ENCODE results near the gene CA4. TPM values are rescaled to one million over a fixed set of nuclear protein-coding genes. Genes with fewer than 3 reads are reported as not detected.
A peak's percentile ranks its signal among the peaks of the same experiment; 100 is the strongest.

Gene CA4
- total RNA-seq, 1 experiment from 2014 or later, result not detected

- DNase-seq (ENCODE audit: extremely low read depth, low read depth), result no peak
Observed at GRCh38 chr17:60128171-60128859, 21.5 kb upstream of the CA4 start.

- DNase-seq (ENCODE audit: extremely low read depth, low read depth), result no peak
Observed at GRCh38 chr17:60129164-60129563, 20.6 kb upstream of the CA4 start.

DNA sequence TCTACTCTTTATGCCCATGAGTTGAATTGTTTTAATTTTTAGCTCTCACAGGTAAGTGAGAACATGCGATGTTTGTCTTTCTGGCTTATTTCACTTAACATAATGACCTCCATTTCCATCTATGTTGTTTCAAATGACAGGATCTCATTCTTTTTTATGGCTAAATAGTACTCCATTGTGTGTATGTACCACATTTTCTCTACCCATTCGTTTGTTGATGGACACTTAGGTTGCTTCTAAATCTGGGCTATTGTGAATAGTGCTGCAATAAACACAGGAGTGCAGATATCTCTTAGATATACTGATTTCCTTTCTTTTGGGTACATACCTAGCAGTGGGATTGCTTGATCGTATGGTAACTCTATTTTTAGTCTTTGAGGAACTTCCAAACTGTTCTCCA, 19.3 kb upstream of the CA4 start:
- DNase-seq (ENCODE audit: extremely low read depth, low read depth), result no peak

GRCh38 chr17:60134396-60135150, 15.2 kb upstream of the CA4 start:
- DNase-seq (ENCODE audit: extremely low read depth, low read depth), result no peak

DNA sequence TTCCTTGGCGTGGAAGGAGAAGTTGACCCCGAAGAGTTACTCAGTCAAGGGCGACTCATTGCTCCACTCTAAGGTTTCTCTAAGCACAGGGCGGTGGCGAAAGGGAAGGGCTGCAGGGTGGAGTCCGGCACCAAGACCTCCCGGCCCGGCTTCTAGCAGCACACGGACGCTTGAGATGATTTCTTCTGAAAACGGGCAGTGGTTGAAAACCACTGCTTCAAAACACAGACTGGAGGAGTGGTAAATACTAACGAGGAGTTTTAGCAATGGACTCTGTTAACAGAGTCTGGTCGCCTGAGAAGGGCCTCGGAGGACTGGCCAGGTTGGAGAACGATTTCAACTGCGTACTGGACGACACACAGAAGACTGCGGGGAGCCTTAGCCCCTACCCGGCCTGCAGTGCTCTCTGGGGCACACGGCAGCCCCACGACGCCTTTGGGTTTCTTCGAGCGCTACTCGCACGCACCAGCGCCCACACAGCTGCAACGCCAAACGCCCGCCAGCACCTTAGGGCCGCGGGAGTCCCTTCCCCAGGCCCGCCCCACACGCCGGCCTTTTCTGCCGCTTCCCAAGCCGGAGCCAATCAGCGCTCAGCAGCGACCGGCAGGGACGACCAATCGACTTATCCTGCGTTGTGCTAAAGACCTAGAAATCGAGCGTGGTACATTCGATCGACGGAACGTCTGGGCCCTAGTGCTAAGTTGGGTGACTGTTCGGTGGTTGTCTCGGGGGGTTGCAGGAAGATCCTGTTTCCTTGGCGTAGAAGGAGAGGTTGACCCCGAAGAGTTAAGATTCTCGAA, 14.4 kb upstream of the CA4 start:
- DNase-seq (ENCODE audit: extremely low read depth, low read depth), result peak; percentile 59

DNA sequence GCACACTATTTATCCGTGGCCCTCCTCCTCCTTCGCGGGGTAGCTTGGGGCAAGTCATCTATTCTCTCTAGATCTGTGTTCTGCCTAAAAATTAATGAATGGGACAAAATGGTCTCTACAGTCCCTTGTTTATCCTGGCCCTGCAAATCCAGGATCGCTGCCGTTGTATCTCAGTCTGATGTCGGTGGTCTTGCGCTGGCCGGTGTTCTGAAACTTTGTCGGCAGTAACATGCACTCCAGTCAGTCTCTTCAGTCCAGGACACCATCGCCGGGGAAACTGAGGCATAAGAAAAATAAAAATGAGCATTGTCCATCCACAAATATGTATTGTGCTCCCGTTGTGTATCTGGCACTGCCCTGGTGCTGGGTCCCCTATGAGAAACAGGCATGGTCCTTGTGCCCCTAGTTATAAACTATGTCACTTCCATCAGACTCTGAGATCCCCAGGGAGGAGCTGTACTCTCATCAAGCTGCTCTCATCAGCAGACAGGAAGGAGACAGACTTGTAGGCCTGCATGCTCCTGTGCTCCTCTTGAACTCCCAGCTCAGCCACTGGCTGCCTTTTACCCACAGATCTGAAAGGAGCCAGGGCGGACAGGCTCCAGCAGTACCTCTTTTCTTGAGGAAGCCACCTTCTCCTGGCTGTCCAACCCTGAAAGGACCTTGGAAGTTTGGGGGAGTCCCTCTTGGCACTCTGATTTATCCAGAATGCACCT, 13.7 kb upstream of the CA4 start:
- no peak for DNase-seq (ENCODE audit: extremely low read depth, low read depth)

DNA sequence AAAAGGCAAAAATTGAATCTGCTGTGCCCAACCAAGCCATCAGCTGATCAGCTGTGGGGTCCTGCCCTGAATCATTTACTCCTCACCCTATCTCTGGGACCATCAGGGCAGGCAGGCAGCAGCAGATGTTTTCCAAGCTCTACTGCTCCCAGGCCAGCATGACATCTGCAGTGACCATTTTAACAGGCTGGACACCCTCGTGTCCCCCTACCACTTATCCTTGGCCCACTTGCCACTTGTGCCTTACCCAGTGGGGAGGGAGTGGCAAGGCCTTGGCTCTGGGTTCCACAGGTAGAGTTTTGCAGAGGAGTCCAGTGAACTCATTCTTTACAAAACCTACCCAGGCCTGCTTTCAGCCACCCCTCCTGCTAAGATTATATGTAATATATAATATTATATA, 12.0 kb upstream of the CA4 start:
- DNase-seq (ENCODE audit: extremely low read depth, low read depth), result no peak

DNA sequence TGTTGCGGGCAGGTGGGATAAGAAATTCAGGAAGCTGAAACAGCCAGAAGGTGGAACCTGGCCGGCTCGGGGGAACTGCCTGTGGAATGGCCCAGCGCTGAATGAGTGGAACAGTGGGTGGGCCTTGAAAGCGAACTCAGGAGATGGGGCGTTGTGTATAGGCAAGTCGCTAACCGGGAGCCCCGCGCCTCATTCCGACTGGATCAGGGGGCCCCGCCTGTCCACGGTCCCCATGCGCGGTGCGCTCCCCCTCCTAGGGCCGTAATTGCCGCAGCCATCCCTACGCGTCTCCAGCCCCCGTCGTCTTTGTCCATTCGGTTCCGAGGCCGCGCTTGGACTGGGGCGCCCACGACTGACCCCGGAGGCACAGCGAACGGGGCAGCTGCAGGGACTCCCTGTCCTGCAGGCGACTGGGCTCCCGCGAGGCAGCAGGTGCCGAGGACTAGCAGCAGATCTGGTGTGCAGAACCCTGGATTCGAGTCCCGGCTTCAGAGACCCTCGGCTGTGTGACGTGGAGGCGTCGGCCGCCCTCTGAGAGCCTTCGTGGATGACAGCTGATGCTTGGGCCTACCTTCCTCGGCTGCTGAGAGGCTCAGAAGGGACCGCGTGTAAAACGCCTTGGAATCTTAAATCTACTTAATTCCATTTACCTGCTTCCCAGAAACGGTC, 10.9 kb upstream of the CA4 start:
- DNase-seq (ENCODE audit: extremely low read depth, low read depth), result no peak

DNA sequence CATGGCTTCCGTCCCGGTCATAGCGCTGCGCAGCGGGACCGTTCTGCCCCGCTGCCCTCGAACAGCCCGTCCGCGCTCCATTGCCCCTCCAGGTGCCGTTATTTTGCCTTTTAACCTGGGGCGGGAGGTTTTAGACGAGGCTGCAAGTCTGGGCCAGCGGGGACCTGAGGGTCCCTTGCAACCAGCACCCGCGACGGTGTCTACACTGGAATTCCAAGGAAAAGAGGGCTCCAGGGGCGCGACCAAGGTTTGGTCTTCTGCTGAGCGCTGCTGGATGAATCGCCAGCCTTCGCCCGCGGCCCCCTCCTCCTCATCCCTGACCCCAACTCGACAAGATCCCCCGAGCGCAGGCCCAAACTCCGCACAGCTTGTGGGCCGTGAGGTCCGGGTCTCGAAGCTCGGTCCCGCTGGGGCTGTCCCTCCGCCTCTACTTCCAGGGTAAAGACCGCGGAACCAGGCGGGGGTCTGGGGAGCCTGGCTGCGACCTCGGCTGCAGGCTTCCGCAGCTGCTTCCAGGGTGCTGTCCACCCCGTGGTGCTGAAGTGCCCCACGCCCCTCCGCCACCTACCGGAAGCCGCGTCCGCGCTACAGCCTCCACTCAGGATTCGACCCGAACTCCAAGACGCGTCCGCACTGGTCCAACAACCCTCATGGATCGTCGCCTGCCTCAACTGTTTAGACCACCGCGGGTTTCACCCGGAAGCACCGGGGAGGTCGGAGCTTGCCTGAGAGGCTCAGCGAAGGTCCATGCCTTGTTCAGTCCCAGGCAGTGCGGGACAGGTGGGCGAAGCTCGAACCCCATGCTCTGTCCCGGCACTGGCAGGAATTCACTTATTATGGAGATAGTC, 10.1 kb upstream of the CA4 start:
- DNase-seq (ENCODE audit: extremely low read depth, low read depth), result peak; percentile 67

DNA sequence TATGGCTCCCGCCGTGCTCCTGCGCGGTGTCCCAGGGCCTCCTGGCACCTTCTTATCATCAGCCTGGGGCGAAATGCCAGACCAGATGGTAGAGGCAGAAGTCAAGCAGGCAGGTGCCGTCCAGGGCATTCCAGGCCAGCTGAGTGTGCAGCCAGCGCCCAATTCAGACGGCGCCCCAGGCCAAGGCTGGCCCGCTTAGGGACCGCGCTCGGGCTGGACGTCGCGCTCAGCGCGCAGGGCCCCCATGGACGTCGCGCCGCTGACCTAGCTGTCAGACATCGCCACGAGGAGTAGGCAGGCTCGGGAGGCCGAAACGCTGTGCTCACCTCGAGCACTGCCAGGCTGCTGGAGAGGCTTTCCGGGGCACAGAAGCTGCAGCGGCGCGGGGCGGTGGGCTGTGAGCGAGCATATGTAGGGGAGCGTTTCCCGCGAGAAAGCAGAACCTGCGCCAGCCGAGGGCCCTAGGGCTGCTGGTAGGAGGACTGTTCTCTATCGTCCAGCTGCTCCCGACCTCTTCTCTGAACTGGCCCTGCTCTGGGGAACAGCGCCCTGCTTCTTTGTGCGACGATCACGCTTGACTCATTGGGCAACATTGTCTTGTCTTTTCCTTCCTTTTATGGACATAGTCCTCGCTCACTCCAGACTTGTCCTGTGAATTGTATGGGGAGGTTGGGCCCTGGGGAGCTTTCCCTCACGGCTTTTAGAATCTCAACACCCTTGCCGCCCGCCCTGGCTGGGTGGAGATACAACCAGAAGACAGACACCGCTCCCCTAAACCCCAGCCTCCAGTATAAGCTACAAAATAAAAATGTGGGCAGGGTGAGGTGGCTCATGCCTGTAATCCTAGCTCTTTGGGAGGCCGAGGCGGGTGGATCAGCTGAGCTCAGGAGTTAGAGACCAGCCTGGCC, 8.4 kb upstream of the CA4 start:
- no peak for DNase-seq (ENCODE audit: extremely low read depth, low read depth)

- peak; percentile 80 for DNase-seq (ENCODE audit: extremely low read depth, low read depth)
Observed at GRCh38 chr17:60142872-60143499, 6.8 kb upstream of the CA4 start.

- no peak for DNase-seq (ENCODE audit: extremely low read depth, low read depth)
Observed at GRCh38 chr17:60145006-60145935, 4.5 kb upstream of the CA4 start.

GRCh38 chr17:60146206-60146605, 3.6 kb upstream of the CA4 start:
- DNase-seq (ENCODE audit: extremely low read depth, low read depth), result no peak

DNA sequence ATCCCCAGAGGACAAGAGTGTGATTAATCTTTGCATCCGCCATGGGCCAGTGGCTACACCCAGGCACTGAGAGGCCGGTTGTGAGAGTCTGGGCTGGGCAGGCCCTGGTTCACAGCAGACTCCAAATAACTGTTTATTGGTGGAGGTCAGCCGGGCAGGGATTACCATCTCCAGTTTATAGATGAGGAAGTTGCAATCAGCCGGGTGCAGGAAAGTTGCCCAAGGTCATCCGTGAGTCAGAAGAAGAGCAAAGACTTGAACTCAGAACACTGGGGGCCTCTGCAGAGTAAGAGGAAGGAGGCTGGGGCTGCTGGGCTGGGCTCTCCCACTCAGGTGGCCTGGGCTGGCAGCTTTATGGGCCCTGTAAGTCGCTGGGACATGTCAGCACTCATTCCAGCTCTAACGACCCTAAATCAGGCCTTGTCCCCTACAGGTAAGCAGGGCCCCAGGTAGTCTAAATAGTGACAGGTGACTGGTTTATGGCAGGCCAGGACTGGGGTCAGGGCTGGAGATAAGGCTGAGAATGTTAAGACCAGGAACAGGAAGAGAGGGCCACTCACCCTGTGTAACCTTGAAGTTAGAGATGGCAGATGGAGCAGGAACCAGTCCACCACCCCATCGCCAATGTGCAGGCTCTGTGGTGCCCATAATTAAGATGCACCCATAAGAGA, 2.1 kb upstream of the CA4 start:
- no peak for DNase-seq (ENCODE audit: extremely low read depth, low read depth)

GRCh38 chr17:60148373-60148772, 1.4 kb upstream of the CA4 start:
- DNase-seq (ENCODE audit: extremely low read depth, low read depth), result no peak

- no peak for DNase-seq (ENCODE audit: extremely low read depth, low read depth)
Observed at GRCh38 chr17:60151355-60151754, 1.6 kb downstream of the CA4 start.
